Astrocyte (in vitro differentiated cells and primary cell): ENCODE results near the gene LVRN. TPM values are rescaled to one million over a fixed set of nuclear protein-coding genes. Genes with fewer than 3 reads are reported as not detected.
A peak's percentile ranks its signal among the peaks of the same experiment; 100 is the strongest.

Experiments used
- DNase-seq: peaks from one replicate; pipeline ENCODE4 v3.0.0-alpha.2; 2010; ENCODE audit warnings: low read depth
- FAIRE-seq: peaks from 2 replicates; lab custom pipeline; 2011; peaks lifted over from hg19 to GRCh38; lab: Jason Lieb, UNC
- H2AFZ ChIP-seq: 2 replicates; pipeline ENCODE4 v1.6.0; 2012; ENCODE audit warnings: low read depth, low read length, inconsistent platforms
- H3K27ac ChIP-seq: 2 replicates; pipeline ENCODE4 v1.5.1; 2011; ENCODE audit warnings: low read depth, low read length, inconsistent platforms
- H3K27me3 ChIP-seq: 2 replicates; pipeline ENCODE4 v1.6.0; 2011; ENCODE audit warnings: low read length, inconsistent platforms; ENCODE audit not compliant: insufficient read depth
- H3K36me3 ChIP-seq: 2 replicates; pipeline ENCODE4 v1.5.1; 2011; ENCODE audit warnings: low read length, inconsistent platforms; ENCODE audit not compliant: insufficient read depth
- H3K4me1 ChIP-seq: 2 replicates; pipeline ENCODE4 v1.5.1; 2011; ENCODE audit warnings: low read length, inconsistent platforms; ENCODE audit not compliant: insufficient read depth
- H3K4me2 ChIP-seq: 2 replicates; pipeline ENCODE4 v1.6.0; 2012; ENCODE audit warnings: low read length, inconsistent platforms
- H3K4me3 ChIP-seq: 2 replicates; pipeline ENCODE4 v1.5.1; 2011; ENCODE audit warnings: low read depth, mild to moderate bottlenecking, low read length, inconsistent platforms; ENCODE audit not compliant: insufficient read depth
- H3K79me2 ChIP-seq: 2 replicates; pipeline ENCODE4 v1.6.0; 2012; ENCODE audit warnings: mild to moderate bottlenecking, low read length, inconsistent platforms; ENCODE audit not compliant: insufficient read depth
- H3K9ac ChIP-seq: 2 replicates; pipeline ENCODE4 v1.6.0; 2012; ENCODE audit warnings: mild to moderate bottlenecking, low read length, inconsistent platforms
- H3K9me3 ChIP-seq: 2 replicates; pipeline ENCODE4 v1.5.1; 2012; ENCODE audit warnings: low read depth, mild to moderate bottlenecking, low read length, inconsistent platforms; ENCODE audit not compliant: insufficient read depth
- H4K20me1 ChIP-seq: 2 replicates; pipeline ENCODE4 v1.6.0; 2012; ENCODE audit warnings: low read length, inconsistent platforms; ENCODE audit not compliant: insufficient read depth
- H3K27ac Mint-ChIP-seq: one replicate; pipeline ENCODE4 v1.8.0; 2021; ENCODE audit warnings: mild to moderate bottlenecking, mixed read lengths; ENCODE audit not compliant: unreplicated experiment
- H3K27me3 Mint-ChIP-seq: one replicate; pipeline ENCODE4 v1.8.0; 2021; ENCODE audit warnings: low read depth, mixed read lengths; ENCODE audit not compliant: unreplicated experiment
- H3K36me3 Mint-ChIP-seq: one replicate; pipeline ENCODE4 v1.8.0; 2021; ENCODE audit warnings: low read depth, mixed read lengths; ENCODE audit not compliant: unreplicated experiment
- H3K4me1 Mint-ChIP-seq: one replicate; pipeline ENCODE4 v1.8.0; 2021; ENCODE audit warnings: low read depth, mixed read lengths; ENCODE audit not compliant: unreplicated experiment
- H3K4me3 Mint-ChIP-seq: one replicate; pipeline ENCODE4 v1.8.0; 2021; ENCODE audit warnings: mild to moderate bottlenecking, moderate library complexity, mixed read lengths; ENCODE audit not compliant: unreplicated experiment
- H3K9me3 Mint-ChIP-seq: one replicate; pipeline ENCODE4 v1.8.0; 2021; ENCODE audit warnings: mild to moderate bottlenecking, mixed read lengths; ENCODE audit not compliant: unreplicated experiment
- CTCF ChIP-seq: IDR thresholded peaks from 2 replicates; pipeline ENCODE4 v1.5.1; 2011; ENCODE audit warnings: low read depth, mild to moderate bottlenecking, inconsistent platforms, low read length, moderate library complexity; ENCODE audit not compliant: insufficient read depth
- EZH2 ChIP-seq: IDR thresholded peaks from 2 replicates; pipeline ENCODE4 v1.6.1; 2012; ENCODE audit warnings: mild to moderate bottlenecking, low read length, inconsistent platforms; ENCODE audit not compliant: insufficient read depth
- total RNA-seq: library from RNA; stranded (reverse); gene quantifications from 2 replicates; pipeline ENCODE4 v1.2.1, GENCODE V29; 2021

The LVRN gene
- total RNA-seq, 1 donor from 2014 or later = 0.64 TPM

GRCh38 chr5:116035123-116035522, 72.8 kb downstream of the LVRN start:
- Mint-ChIP-seq H3K4me3 (no peak overlapping the region), H3K27ac (no peak overlapping the region), H3K36me3 (no peaks in the 10 kb centered on the region), H3K27me3 (peaks cover 2% of the 10 kb centered on the region), H3K9me3 (peaks cover 2% of the 10 kb centered on the region), H3K4me1 (peaks cover 4% of the 10 kb centered on the region)
- Histone ChIP-seq H3K4me2 (no peak overlapping the region), H3K9ac (no peak overlapping the region), H4K20me1 (no peaks in the 10 kb centered on the region), H3K4me1 (no peaks in the 10 kb centered on the region), H3K27me3 (no peaks in the 10 kb centered on the region), H3K27ac (no peak overlapping the region), H3K9me3 (no peaks in the 10 kb centered on the region), H3K4me3 (no peak overlapping the region), H3K79me2 (no peaks in the 10 kb centered on the region), H3K36me3 (no peaks in the 10 kb centered on the region), H2AFZ (no peak overlapping the region)
- FAIRE-seq = no peak
- DNase-seq = peak; percentile 39
- no peak for TF ChIP-seq EZH2
- TF ChIP-seq CTCF = no peak

GRCh38 chr5:116037236-116037822, 75.1 kb downstream of the LVRN start:
- Histone ChIP-seq H4K20me1 (no peaks in the 10 kb centered on the region), H3K4me1 (no peaks in the 10 kb centered on the region), H3K9ac (no peak overlapping the region), H3K79me2 (no peaks in the 10 kb centered on the region), H3K4me3 (no peak overlapping the region), H3K9me3 (no peaks in the 10 kb centered on the region), H3K36me3 (no peaks in the 10 kb centered on the region), H3K27ac (no peak overlapping the region), H3K4me2 (no peak overlapping the region), H2AFZ (no peak overlapping the region), H3K27me3 (no peaks in the 10 kb centered on the region)
- peaks cover 2% of the 10 kb centered on the region for H3K9me3 Mint-ChIP-seq
- no peaks in the 10 kb centered on the region for H3K4me1 Mint-ChIP-seq
- H3K36me3 Mint-ChIP-seq = no peaks in the 10 kb centered on the region
- no peak for TF ChIP-seq CTCF
- FAIRE-seq = no peak
- peaks cover 2% of the 10 kb centered on the region for H3K27me3 Mint-ChIP-seq
- no peak overlapping the region for H3K4me3 Mint-ChIP-seq
- H3K27ac Mint-ChIP-seq = no peak overlapping the region
- DNase-seq = no peak

- no peak overlapping the region for H3K9ac ChIP-seq
- H3K36me3 ChIP-seq = no peaks in the 10 kb centered on the region
- TF ChIP-seq EZH2 (no peak), CTCF (no peak)
- Mint-ChIP-seq H3K4me3 (no peak overlapping the region), H3K27ac (no peak overlapping the region), H3K27me3 (peaks cover 2% of the 10 kb centered on the region), H3K4me1 (peaks cover 3% of the 10 kb centered on the region), H3K9me3 (peaks cover 2% of the 10 kb centered on the region), H3K36me3 (no peaks in the 10 kb centered on the region)
- H3K9me3 ChIP-seq = no peaks in the 10 kb centered on the region
- DNase-seq (no peak), FAIRE-seq (no peak)
- H3K27ac ChIP-seq = no peak overlapping the region
- H2AFZ ChIP-seq = no peak overlapping the region
- no peaks in the 10 kb centered on the region for H3K79me2 ChIP-seq
- no peak overlapping the region for H3K4me3 ChIP-seq
- H3K4me2 ChIP-seq = no peak overlapping the region
- H4K20me1 ChIP-seq = no peaks in the 10 kb centered on the region
- H3K27me3 ChIP-seq = no peaks in the 10 kb centered on the region
- H3K4me1 ChIP-seq = no peaks in the 10 kb centered on the region
These were observed 76.5 kb downstream of the LVRN start for GRCh38 chr5:116038817-116039216.
